ENCODE measurements around the gene CA5A. TPM values are rescaled to one million over a fixed set of nuclear protein-coding genes. Genes with fewer than 3 reads are reported as not detected.

Gene CA5A
- total and polyA plus RNA-seq, 2 experiments from 2014 or later: not detected

DNA sequence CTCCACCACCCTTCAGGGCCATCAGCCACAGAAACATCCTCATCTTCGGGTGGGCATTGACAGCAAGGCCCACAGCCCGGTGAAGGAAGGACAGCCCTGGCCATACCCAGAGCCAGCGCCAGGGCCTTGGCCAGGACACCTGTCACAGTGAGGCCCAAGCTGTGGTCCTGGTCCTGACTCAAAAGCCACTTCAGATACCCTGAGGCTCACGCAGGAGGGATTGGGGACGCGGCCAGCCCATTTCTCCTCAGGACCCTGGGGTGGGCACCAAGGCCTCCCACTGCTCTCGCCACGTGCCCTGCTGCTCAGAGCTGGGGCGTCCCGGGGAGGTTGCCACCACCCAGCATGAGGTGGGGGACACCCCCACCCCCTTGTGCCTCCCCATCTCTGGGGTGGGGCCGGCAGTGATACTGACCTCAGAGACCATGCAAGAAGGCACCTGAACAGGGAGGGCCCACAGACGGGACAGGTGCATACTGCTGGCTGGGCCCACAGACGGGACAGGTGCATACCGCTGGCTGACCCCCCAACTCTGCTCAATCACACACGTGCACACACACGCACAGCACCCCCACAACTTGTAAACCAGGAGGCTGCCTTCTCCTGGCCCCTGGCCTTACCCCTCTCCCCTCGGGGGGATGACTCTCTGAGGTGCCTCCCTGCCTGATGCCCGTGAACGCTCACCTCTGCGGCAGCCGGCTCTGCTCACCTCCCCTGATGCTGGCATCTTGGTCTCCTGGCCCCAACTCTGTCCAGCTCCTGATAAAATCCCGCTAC, 81.2 kb downstream of the CA5A start:
- peaks cover 39% of the 10 kb centered on the region for H3K4me1 ChIP-seq (ENCODE audit: insufficient read depth)
- H3K27me3 Mint-ChIP-seq (ENCODE audit: insufficient read depth, low read depth, poor library complexity): peaks cover 23% of the 10 kb centered on the region
- 0 out of 2 replicates have a peak overlapping the region, but pooled peaks have one; percentile 16 for H3K4me3 ChIP-seq
- H4K20me1 ChIP-seq (replicated peaks; ENCODE audit: insufficient read depth): peaks cover 37% of the 10 kb centered on the region
- H3K27ac ChIP-seq (ENCODE audit: low read depth): no peak overlapping the region
- peaks cover 81% of the 10 kb centered on the region for H3K79me2 ChIP-seq (replicated peaks; ENCODE audit: insufficient read depth)
- H3K4me1 Mint-ChIP-seq: peaks cover 61% of the 10 kb centered on the region
- DNase-seq (ENCODE audit: low spot score) (no peak), ATAC-seq (no peak)
- no peak for TF ChIP-seq ZNF331 (CRISPR knock-in tag; IDR thresholded peaks at IDR 0.05; ENCODE audit: low read depth)
- TF ChIP-seq, protein P1, sequence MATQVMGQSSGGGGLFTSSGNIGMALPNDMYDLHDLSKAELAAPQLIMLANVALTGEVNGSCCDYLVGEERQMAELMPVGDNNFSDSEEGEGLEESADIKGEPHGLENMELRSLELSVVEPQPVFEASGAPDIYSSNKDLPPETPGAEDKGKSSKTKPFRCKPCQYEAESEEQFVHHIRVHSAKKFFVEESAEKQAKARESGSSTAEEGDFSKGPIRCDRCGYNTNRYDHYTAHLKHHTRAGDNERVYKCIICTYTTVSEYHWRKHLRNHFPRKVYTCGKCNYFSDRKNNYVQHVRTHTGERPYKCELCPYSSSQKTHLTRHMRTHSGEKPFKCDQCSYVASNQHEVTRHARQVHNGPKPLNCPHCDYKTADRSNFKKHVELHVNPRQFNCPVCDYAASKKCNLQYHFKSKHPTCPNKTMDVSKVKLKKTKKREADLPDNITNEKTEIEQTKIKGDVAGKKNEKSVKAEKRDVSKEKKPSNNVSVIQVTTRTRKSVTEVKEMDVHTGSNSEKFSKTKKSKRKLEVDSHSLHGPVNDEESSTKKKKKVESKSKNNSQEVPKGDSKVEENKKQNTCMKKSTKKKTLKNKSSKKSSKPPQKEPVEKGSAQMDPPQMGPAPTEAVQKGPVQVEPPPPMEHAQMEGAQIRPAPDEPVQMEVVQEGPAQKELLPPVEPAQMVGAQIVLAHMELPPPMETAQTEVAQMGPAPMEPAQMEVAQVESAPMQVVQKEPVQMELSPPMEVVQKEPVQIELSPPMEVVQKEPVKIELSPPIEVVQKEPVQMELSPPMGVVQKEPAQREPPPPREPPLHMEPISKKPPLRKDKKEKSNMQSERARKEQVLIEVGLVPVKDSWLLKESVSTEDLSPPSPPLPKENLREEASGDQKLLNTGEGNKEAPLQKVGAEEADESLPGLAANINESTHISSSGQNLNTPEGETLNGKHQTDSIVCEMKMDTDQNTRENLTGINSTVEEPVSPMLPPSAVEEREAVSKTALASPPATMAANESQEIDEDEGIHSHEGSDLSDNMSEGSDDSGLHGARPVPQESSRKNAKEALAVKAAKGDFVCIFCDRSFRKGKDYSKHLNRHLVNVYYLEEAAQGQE (IDR thresholded peaks at IDR 0.05; ENCODE audit: unreplicated experiment): no peak
- no peak for TF ChIP-seq ZNF114 (CRISPR knock-in tag; IDR thresholded peaks at IDR 0.05)
- no peak for TF ChIP-seq EZH2phosphoT487 (IDR thresholded peaks at IDR 0.05; ENCODE audit: unreplicated experiment)
- no peak for TF ChIP-seq NANOG (IDR thresholded peaks at IDR 0.05; ENCODE audit: borderline replicate concordance)
- TF ChIP-seq POLR2AphosphoS5 (IDR thresholded peaks at IDR 0.05; ENCODE audit: low read depth): no peak
- H3K27ac Mint-ChIP-seq: peak overlapping the region; percentile 56; the same call in 1 of the 2 replicates
- H3K9me2 ChIP-seq (ENCODE audit: insufficient read depth): no peaks in the 10 kb centered on the region
- H2AFZ ChIP-seq: no peak overlapping the region
- H3K27me3 ChIP-seq (ENCODE audit: insufficient read depth): no peaks in the 10 kb centered on the region
- H3K4me2 ChIP-seq: peak overlapping the region; percentile 52; the same call in 1 of the 2 replicates
- H3K9me3 Mint-ChIP-seq: no peaks in the 10 kb centered on the region
- 0 out of 2 replicates have a peak, but pooled peaks cover 7% of the 10 kb centered on the region for H3K36me3 ChIP-seq (ENCODE audit: insufficient read depth)
- H3F3A ChIP-seq (replicated peaks; ENCODE audit: low read depth): peaks cover 26% of the 10 kb centered on the region; the same call in 1 of the 2 replicates
- H3K4me3 Mint-ChIP-seq: no peak overlapping the region; the same call in 2 of the 3 replicates
- peaks cover 78% of the 10 kb centered on the region for H3K36me3 Mint-ChIP-seq (ENCODE audit: low read depth)

DNA sequence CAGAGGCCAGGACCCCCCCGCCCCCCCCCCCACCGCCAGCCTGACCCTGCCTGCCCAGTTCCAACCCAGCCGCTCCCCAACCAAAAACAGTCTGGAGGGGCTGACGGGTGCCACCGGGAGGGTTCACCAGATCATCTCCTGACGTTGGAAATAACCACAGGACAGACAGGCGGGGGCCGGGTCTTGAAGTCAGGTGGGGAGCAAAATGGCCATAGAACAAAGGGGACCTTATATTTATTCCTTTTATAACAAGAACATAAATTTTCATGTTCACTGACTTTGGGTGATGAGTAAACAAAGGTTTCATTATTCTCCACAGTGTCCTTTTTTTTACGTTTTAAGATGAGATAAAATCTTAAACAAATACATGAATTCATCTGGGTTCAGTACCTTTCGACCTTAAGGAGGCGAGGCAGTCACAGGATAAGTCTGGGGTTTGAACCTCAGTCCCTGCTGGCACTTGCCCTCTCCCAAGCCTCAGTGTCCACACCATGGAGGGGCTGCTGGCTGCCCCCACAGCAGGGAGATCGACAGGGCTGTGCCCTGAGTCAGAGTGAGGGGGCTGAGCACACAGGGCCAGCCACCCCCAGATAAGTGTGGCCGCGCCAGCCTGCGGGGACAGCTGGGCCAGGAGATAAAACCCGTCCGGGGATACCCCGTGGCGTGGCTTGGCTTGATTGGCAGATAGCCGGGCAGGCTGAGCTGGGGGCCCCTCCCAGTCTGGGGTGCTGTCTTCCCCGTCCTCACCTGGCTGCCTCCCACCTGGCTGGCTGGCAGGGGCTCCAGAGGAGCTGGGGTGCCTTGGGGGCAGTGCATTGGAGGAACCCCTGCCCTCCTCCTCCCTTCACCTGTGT, 82.0 kb downstream of the CA5A start:
- Mint-ChIP-seq H3K9me3 (no peaks in the 10 kb centered on the region), H3K27ac (peak overlapping the region; percentile 83), H3K4me3 (peak overlapping the region; percentile 43; the same call in 1 of the 3 replicates), H3K36me3 (ENCODE audit: low read depth) (peaks cover 79% of the 10 kb centered on the region), H3K4me1 (peaks cover 66% of the 10 kb centered on the region), H3K27me3 (ENCODE audit: insufficient read depth, low read depth, poor library complexity) (peaks cover 23% of the 10 kb centered on the region)
- DNase-seq (ENCODE audit: low spot score) (no peak), ATAC-seq (peak; percentile 1; the same call in 1 of the 3 replicates)
- Histone ChIP-seq H2AFZ (no peak overlapping the region), H4K20me1 (replicated peaks; ENCODE audit: insufficient read depth) (peaks cover 30% of the 10 kb centered on the region), H3K27me3 (ENCODE audit: insufficient read depth) (no peaks in the 10 kb centered on the region), H3K4me3 (0 out of 2 replicates have a peak overlapping the region, but pooled peaks have one; percentile 16), H3K9me2 (ENCODE audit: insufficient read depth) (no peaks in the 10 kb centered on the region), H3K27ac (ENCODE audit: low read depth) (peak overlapping the region; percentile 78; the same call in 1 of the 2 replicates), H3K79me2 (replicated peaks; ENCODE audit: insufficient read depth) (peaks cover 81% of the 10 kb centered on the region), H3K4me1 (ENCODE audit: insufficient read depth) (peaks cover 45% of the 10 kb centered on the region), H3K36me3 (ENCODE audit: insufficient read depth) (peaks cover 5% of the 10 kb centered on the region; the same call in 1 of the 2 replicates), H3K4me2 (peak overlapping the region; percentile 52; the same call in 1 of the 2 replicates), H3F3A (replicated peaks; ENCODE audit: low read depth) (peaks cover 28% of the 10 kb centered on the region)
- no peak for TF ChIP-seq ETS1 (IDR thresholded peaks at IDR 0.05)
- peak; percentile 28; the same call in 1 of the 2 replicates for TF ChIP-seq POLR2AphosphoS5 (IDR thresholded peaks at IDR 0.05; ENCODE audit: low read depth)

All from GM23338 (cell line).